Uterus (tissue), 4 donors: Measurements from ENCODE around the gene RAD51B. TPM values are rescaled to one million over a fixed set of nuclear protein-coding genes. Genes with fewer than 3 reads are reported as not detected.
A peak's percentile ranks its signal among the peaks of the same experiment; 100 is the strongest.

Source experiments
- DNase-seq, 2 donors: peaks; one replicate each; pipeline ENCODE4 v3.0.0-alpha.2; 2019 to 2020
- H3K27ac ChIP-seq, 2 donors: fragments of 200-600 bp; sonication (generic); 1 replicate in 1 of 2; 2 replicates in 1 of 2; pipeline ENCODE4 v1.5.1; 2016 to 2018
- H3K27me3 ChIP-seq, 2 donors: fragments of 200-600 bp; sonication (generic); one replicate each; pipeline ENCODE4 v1.5.1; 2018 to 2019; ENCODE audit warnings: control low read depth in 1 of 2
- H3K36me3 ChIP-seq, 2 donors: fragments of 200-600 bp; sonication (generic); one replicate each; pipeline ENCODE4 v1.5.1; 2019; ENCODE audit warnings: control low read depth in 1 of 2
- H3K4me1 ChIP-seq, 2 donors: fragments of 200-600 bp; sonication (generic); one replicate each; pipeline ENCODE4 v1.5.1; 2018 to 2019; ENCODE audit warnings: control low read depth in 1 of 2
- H3K4me3 ChIP-seq, 2 donors: fragments of 200-600 bp; sonication (generic); 1 replicate in 1 of 2; 2 replicates in 1 of 2; pipeline ENCODE4 v1.5.1; 2018 to 2019; ENCODE audit warnings: mild to moderate bottlenecking in 1 of 2
- H3K9me3 ChIP-seq, 2 donors: fragments of 200-600 bp; sonication (generic); one replicate each; pipeline ENCODE4 v1.5.1; 2019; ENCODE audit warnings: control low read depth in 1 of 2
- POLR2A ChIP-seq, 2 donors: fragments of 450-650 bp; IDR thresholded peaks; one replicate each; pipeline ENCODE4 v1.6.1; 2016; ENCODE audit warnings: antibody characterized with exemption in 2 of 2, mild to moderate bottlenecking in 1 of 2, moderate library complexity in 1 of 2
- intact Hi-C: fragments of 100-400 bp; cut with DNase I; formaldehyde crosslinking; loops from one replicate; pipeline ENCODE4 v1.15.1; 2023; ENCODE audit warnings: low total_unique reads
- total RNA-seq, 4 donors: library from RNA; depleted of rRNA in 3 of 4; stranded (reverse); fragments of >200 nt in 3 of 4; gene quantifications; one replicate each; pipeline versions ENCODE4 v1.1.0 to v1.2.4, GENCODE V29; 2014 to 2023
- TF ChIP-seq, protein P1 (sequence below), 4 experiments: fragments of 200-600 bp in 2 of 4; fragments of 450-650 bp in 2 of 4; sonication (generic) in 2 of 4; IDR thresholded peaks; one replicate each; pipeline ENCODE4 v1.5.1; 2016 to 2019; ENCODE audit warnings: antibody characterized with exemption in 4 of 4, mild to moderate bottlenecking in 2 of 4, moderate library complexity in 1 of 4
- donor health status: DM: yes; HTN: yes; CAD: no.

RAD51B gene
- total RNA-seq, 4 donors from 2014 or later: 29.5 to 100.0 (median 70.3) TPM

- H3K27me3 ChIP-seq: no peaks in the 10 kb centered on the region
- H3K4me1 ChIP-seq: peaks cover 5 to 6% of the 10 kb centered on the region in 2 donors
- no peak overlapping the region for H3K4me3 ChIP-seq
- no peaks in the 10 kb centered on the region for H3K36me3 ChIP-seq
- DNase-seq: no peak
- TF ChIP-seq POLR2A (IDR thresholded peaks at IDR 0.05): no peak
- TF ChIP-seq, protein P1, sequence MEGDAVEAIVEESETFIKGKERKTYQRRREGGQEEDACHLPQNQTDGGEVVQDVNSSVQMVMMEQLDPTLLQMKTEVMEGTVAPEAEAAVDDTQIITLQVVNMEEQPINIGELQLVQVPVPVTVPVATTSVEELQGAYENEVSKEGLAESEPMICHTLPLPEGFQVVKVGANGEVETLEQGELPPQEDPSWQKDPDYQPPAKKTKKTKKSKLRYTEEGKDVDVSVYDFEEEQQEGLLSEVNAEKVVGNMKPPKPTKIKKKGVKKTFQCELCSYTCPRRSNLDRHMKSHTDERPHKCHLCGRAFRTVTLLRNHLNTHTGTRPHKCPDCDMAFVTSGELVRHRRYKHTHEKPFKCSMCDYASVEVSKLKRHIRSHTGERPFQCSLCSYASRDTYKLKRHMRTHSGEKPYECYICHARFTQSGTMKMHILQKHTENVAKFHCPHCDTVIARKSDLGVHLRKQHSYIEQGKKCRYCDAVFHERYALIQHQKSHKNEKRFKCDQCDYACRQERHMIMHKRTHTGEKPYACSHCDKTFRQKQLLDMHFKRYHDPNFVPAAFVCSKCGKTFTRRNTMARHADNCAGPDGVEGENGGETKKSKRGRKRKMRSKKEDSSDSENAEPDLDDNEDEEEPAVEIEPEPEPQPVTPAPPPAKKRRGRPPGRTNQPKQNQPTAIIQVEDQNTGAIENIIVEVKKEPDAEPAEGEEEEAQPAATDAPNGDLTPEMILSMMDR (IDR thresholded peaks at IDR 0.05): no peak
- intact Hi-C loops: no loop called here
- H3K27ac ChIP-seq: peak overlapping the region; percentile 66 to 84
- no peaks in the 10 kb centered on the region for H3K9me3 ChIP-seq
Measured at GRCh38 chr14:68384881-68385280, 565.3 kb downstream of the RAD51B start.

DNA sequence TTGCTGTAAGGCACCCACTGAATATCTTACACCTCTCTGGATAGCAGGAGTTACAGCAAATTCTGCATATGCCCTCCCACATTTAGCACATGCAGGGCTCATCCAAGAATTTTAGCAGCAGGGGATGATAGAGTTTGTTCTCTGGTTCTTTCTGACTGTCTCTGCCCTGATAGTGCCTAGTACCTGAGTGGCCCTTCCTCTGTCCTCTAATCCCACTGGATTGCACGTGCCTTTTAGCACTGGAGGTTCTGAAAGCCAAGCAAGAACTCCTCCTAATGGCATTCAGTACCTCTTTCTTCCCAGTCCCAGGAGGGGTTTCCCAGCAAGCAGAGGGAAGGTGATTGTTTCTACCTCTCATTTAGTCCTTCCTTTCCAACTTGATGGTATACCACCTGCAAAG is 566.9 kb downstream of the RAD51B start:
- TF ChIP-seq POLR2A (IDR thresholded peaks at IDR 0.05): no peak
- TF ChIP-seq, protein P1 (IDR thresholded peaks at IDR 0.05): no peak
- Histone ChIP-seq H3K4me1 (peaks cover 5 to 11% of the 10 kb centered on the region in 2 donors), H3K27me3 (no peaks in the 10 kb centered on the region), H3K27ac (peak overlapping the region; percentile 54 to 84), H3K9me3 (no peaks in the 10 kb centered on the region), H3K4me3 (no peak overlapping the region), H3K36me3 (no peaks in the 10 kb centered on the region)
- no peak for DNase-seq
- intact Hi-C loops: no loop called here

DNA sequence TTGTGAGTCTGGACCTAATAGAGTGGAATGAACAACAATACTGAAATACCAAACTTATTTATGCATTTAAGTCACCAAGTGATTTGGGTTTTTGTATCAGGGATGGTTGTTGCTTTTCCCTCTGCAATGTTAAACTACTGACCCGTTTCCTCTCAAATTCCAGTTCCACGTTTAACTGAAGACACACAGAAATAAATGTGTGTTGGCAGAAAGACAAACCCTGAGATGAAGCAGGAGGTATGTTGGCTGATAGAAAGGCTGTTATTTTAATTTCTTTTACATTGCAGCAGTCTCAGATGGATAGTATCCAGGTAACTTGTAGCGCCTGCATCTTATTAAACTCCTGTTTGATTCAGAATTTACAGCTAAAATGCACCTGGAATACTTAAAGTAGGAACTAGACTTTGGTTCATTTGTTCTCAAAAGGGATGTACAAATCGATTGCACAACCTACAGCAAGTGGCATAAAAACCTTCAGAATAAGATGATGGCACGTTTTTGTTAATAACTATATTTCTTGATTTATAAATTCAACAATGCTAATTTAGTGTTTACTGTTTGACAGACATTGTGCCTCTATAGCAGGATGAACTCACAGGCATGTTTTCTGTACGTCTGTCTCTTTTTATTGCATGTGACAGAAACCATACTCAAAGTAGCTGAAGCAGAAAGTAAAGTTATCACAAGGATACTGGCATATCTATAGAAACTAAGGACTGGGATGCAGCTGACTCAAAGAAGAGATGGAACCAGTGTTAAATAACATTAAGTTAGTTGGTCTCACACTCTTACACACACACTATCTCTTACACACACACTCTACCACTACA is 567.6 kb downstream of the RAD51B start:
- Histone ChIP-seq H3K27ac (peak overlapping the region; percentile 54 to 84), H3K36me3 (no peaks in the 10 kb centered on the region), H3K9me3 (no peaks in the 10 kb centered on the region), H3K4me1 (peaks cover 5 to 15% of the 10 kb centered on the region in 2 donors), H3K27me3 (no peaks in the 10 kb centered on the region), H3K4me3 (no peak overlapping the region)
- no peak for TF ChIP-seq POLR2A (IDR thresholded peaks at IDR 0.05)
- no peak for DNase-seq
- intact Hi-C loops: no loop called here

GRCh38 chr14:68389943-68390342 is 570.4 kb downstream of the RAD51B start:
- TF ChIP-seq POLR2A (IDR thresholded peaks at IDR 0.05): no peak
- TF ChIP-seq, protein P1 (IDR thresholded peaks at IDR 0.05): no peak
- peak overlapping the region; percentile 78 to 84 for H3K27ac ChIP-seq
- H3K9me3 ChIP-seq: no peaks in the 10 kb centered on the region
- no peaks in the 10 kb centered on the region for H3K36me3 ChIP-seq
- no peak for DNase-seq
- H3K4me1 ChIP-seq: peaks cover 9 to 17% of the 10 kb centered on the region in 2 donors
- H3K4me3 ChIP-seq: no peak overlapping the region
- intact Hi-C loops: no loop called here
- no peaks in the 10 kb centered on the region for H3K27me3 ChIP-seq

- no peak overlapping the region for H3K4me3 ChIP-seq
- H3K27me3 ChIP-seq: no peaks in the 10 kb centered on the region
- no peaks in the 10 kb centered on the region for H3K36me3 ChIP-seq
- no peaks in the 10 kb centered on the region for H3K9me3 ChIP-seq
- peak overlapping the region; percentile 78 to 84 for H3K27ac ChIP-seq
- DNase-seq: no peak
- intact Hi-C loops: no loop called here
- TF ChIP-seq, protein P1 (IDR thresholded peaks at IDR 0.05): no peak
- no peak for TF ChIP-seq POLR2A (IDR thresholded peaks at IDR 0.05)
- peaks cover 9 to 24% of the 10 kb centered on the region in 2 donors for H3K4me1 ChIP-seq
Measured at GRCh38 chr14:68390741-68391140, 571.2 kb downstream of the RAD51B start.
